ENCODE measurements around the gene MANBA.

GRCh38 chr4:102722740-102723139 lies 38.0 kb downstream of the MANBA start:
- TF ChIP-seq CTCF (IDR thresholded peaks at IDR 0.05) (no peak), POLR2A (IDR thresholded peaks at IDR 0.05) (no peak)

Measured in ovary (tissue), 3 donors.